ENCODE results near the gene EIF4A2. TPM values are rescaled to one million over a fixed set of nuclear protein-coding genes. Genes with fewer than 3 reads are reported as not detected.

The EIF4A2 gene
- total RNA-seq, 1 experiment from 2014 or later: 219 TPM

DNA sequence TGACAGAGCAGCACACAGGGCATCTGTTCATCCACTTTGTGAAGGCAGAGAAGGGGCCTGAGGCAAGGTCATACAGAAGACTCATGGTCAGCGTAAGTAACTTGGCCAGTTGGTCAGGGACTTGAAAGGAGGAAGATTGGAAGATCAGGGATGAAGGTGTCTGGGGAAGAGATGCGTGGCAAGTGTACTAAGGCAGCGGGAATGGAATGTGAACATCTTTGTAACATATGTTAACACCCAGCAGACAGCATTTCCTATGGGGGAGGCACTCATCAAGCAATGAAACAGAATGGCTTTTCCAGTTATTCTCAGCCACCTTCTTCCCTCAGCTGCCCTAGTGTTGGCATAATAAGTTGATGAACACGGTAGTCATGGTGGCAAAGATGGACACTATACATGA, 30.7 kb downstream of the EIF4A2 start:
- DNase-seq (ENCODE audit: low read depth, low spot score): no peak
- H3K9me3 ChIP-seq (ENCODE audit: control insufficient read depth, insufficient read depth, low read depth, low read length): no peaks in the 10 kb centered on the region
- H3K4me1 ChIP-seq (ENCODE audit: control insufficient read depth, insufficient read depth, low read length): no peaks in the 10 kb centered on the region
- CTCF ChIA-PET: no interaction called here
- no peaks in the 10 kb centered on the region for H3K36me3 ChIP-seq (ENCODE audit: control insufficient read depth, insufficient read depth, low read length)
- ATAC-seq: 0 out of 2 replicates have a peak, but pooled peaks have one; percentile 10
- H3K4me3 ChIP-seq (ENCODE audit: low read depth in 2 of 2, low read length in 2 of 2): no peak overlapping the region
- H3K27ac ChIP-seq (ENCODE audit: low read length): no peak overlapping the region
- TF ChIP-seq TCF7L2 (IDR thresholded peaks at IDR 0.05; ENCODE audit: low read depth, low read length) (no peak), POLR2AphosphoS5 (IDR thresholded peaks at IDR 0.05; ENCODE audit: low read depth, low read length) (no peak), SIN3A (IDR thresholded peaks at IDR 0.05; ENCODE audit: borderline replicate concordance, insufficient read depth, low read depth, low read length) (no peak)
- peaks cover 3% of the 10 kb centered on the region; the same call in 1 of the 2 replicates for H3K27me3 ChIP-seq (ENCODE audit: control insufficient read depth, insufficient read depth, low read length)
- in situ Hi-C loops (cut with HindIII; ENCODE audit: low pct_unique_long_range_greater_than_20kb, low sequenced_read_pairs) (no loop called here), intact Hi-C loops (cut with micrococcal nuclease; ENCODE audit: unreplicated experiment) (no loop called here)
- POLR2A ChIA-PET: no interaction called here
- no TSS peak for BruUV-seq (replicated peaks)

DNA sequence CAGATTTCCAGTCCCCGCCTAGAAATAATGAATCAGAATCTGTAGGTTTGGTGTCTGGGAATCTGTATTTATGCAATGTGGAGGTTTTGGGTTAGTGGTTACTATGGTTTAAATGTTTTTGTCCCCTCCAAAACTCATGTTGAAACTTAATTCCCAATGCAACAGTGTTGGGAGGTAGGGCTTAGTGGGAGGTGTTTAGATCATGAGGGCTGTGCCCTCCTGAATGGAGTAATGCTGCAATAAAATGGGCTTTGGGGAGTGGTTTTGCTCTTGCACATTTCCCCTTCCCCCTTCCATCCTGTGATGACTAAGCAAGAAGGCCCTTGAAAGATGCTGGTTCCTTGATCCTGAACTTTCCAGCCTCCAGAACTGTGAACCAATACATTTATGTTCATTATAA, 32.1 kb downstream of the EIF4A2 start:
- Histone ChIP-seq H3K36me3 (ENCODE audit: control insufficient read depth, insufficient read depth, low read length) (no peaks in the 10 kb centered on the region), H3K9me3 (ENCODE audit: control insufficient read depth, insufficient read depth, low read depth, low read length) (no peaks in the 10 kb centered on the region), H3K27me3 (ENCODE audit: control insufficient read depth, insufficient read depth, low read length) (peaks cover 3% of the 10 kb centered on the region; the same call in 1 of the 2 replicates), H3K4me3 (ENCODE audit: low read depth in 2 of 2, low read length in 2 of 2) (no peak overlapping the region), H3K27ac (ENCODE audit: low read length) (no peak overlapping the region), H3K4me1 (ENCODE audit: control insufficient read depth, insufficient read depth, low read length) (no peaks in the 10 kb centered on the region)
- no peak for TF ChIP-seq TCF7L2 (IDR thresholded peaks at IDR 0.05; ENCODE audit: low read depth, low read length)
- no peak for TF ChIP-seq SIN3A (IDR thresholded peaks at IDR 0.05; ENCODE audit: borderline replicate concordance, insufficient read depth, low read depth, low read length)
- TF ChIP-seq POLR2AphosphoS5 (IDR thresholded peaks at IDR 0.05; ENCODE audit: low read depth, low read length): no peak
- TF ChIP-seq, protein P1, sequence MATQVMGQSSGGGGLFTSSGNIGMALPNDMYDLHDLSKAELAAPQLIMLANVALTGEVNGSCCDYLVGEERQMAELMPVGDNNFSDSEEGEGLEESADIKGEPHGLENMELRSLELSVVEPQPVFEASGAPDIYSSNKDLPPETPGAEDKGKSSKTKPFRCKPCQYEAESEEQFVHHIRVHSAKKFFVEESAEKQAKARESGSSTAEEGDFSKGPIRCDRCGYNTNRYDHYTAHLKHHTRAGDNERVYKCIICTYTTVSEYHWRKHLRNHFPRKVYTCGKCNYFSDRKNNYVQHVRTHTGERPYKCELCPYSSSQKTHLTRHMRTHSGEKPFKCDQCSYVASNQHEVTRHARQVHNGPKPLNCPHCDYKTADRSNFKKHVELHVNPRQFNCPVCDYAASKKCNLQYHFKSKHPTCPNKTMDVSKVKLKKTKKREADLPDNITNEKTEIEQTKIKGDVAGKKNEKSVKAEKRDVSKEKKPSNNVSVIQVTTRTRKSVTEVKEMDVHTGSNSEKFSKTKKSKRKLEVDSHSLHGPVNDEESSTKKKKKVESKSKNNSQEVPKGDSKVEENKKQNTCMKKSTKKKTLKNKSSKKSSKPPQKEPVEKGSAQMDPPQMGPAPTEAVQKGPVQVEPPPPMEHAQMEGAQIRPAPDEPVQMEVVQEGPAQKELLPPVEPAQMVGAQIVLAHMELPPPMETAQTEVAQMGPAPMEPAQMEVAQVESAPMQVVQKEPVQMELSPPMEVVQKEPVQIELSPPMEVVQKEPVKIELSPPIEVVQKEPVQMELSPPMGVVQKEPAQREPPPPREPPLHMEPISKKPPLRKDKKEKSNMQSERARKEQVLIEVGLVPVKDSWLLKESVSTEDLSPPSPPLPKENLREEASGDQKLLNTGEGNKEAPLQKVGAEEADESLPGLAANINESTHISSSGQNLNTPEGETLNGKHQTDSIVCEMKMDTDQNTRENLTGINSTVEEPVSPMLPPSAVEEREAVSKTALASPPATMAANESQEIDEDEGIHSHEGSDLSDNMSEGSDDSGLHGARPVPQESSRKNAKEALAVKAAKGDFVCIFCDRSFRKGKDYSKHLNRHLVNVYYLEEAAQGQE (IDR thresholded peaks at IDR 0.05; ENCODE audit: insufficient read depth in 1 of 2, low read depth in 2 of 2, low read length in 1 of 2): no peak
- TF ChIP-seq, protein P2, sequence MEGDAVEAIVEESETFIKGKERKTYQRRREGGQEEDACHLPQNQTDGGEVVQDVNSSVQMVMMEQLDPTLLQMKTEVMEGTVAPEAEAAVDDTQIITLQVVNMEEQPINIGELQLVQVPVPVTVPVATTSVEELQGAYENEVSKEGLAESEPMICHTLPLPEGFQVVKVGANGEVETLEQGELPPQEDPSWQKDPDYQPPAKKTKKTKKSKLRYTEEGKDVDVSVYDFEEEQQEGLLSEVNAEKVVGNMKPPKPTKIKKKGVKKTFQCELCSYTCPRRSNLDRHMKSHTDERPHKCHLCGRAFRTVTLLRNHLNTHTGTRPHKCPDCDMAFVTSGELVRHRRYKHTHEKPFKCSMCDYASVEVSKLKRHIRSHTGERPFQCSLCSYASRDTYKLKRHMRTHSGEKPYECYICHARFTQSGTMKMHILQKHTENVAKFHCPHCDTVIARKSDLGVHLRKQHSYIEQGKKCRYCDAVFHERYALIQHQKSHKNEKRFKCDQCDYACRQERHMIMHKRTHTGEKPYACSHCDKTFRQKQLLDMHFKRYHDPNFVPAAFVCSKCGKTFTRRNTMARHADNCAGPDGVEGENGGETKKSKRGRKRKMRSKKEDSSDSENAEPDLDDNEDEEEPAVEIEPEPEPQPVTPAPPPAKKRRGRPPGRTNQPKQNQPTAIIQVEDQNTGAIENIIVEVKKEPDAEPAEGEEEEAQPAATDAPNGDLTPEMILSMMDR (IDR thresholded peaks at IDR 0.05): no peak
- CTCF ChIA-PET: interaction anchor here (0.6 kb wide), 1 partner anchor 1701 kb away, joined by 6 read pairs; no protein-coding TSS in a partner anchor
- intact Hi-C loops (cut with micrococcal nuclease; ENCODE audit: unreplicated experiment) (no loop called here), in situ Hi-C loops (cut with HindIII; ENCODE audit: low pct_unique_long_range_greater_than_20kb, low sequenced_read_pairs) (no loop called here)
- POLR2A ChIA-PET: interaction anchor here (0.6 kb wide), 1 partner anchor 48 kb away, joined by 7 read pairs; no protein-coding TSS in a partner anchor
- no TSS peak for BruUV-seq (replicated peaks)
- ATAC-seq: no peak
- DNase-seq (ENCODE audit: low read depth, low spot score): no peak

DNA sequence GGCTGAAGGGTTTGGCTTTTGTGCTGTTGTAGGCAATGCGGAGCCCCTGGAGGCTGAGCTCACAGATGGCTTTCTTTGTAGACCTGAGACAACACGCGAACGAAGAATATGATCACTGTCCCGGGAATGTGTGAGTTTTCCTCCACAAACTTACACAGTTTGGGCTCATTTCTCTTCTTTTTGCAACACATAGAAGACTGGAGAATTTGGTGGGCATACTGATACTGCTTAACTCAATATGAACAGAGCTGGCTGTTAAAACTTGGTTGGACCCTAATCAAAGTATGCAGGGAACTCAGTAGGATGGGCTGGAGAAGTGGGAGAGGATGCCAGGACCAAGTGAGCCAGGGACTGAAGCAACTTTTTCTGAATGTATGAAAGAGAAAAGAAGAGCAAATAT, 35.1 kb downstream of the EIF4A2 start:
- TF ChIP-seq, protein P1 (IDR thresholded peaks at IDR 0.05; ENCODE audit: insufficient read depth in 1 of 2, low read depth in 2 of 2, low read length in 1 of 2): no peak
- TF ChIP-seq TCF7L2 (IDR thresholded peaks at IDR 0.05; ENCODE audit: low read depth, low read length) (no peak), POLR2AphosphoS5 (IDR thresholded peaks at IDR 0.05; ENCODE audit: low read depth, low read length) (no peak), SIN3A (IDR thresholded peaks at IDR 0.05; ENCODE audit: borderline replicate concordance, insufficient read depth, low read depth, low read length) (no peak)
- TF ChIP-seq, protein P2 (IDR thresholded peaks at IDR 0.05): no peak
- in situ Hi-C loops (cut with HindIII; ENCODE audit: low pct_unique_long_range_greater_than_20kb, low sequenced_read_pairs) (no loop called here), intact Hi-C loops (cut with micrococcal nuclease; ENCODE audit: unreplicated experiment) (no loop called here)
- Histone ChIP-seq H3K36me3 (ENCODE audit: control insufficient read depth, insufficient read depth, low read length) (no peaks in the 10 kb centered on the region), H3K4me1 (ENCODE audit: control insufficient read depth, insufficient read depth, low read length) (no peaks in the 10 kb centered on the region), H3K9me3 (ENCODE audit: control insufficient read depth, insufficient read depth, low read depth, low read length) (no peaks in the 10 kb centered on the region), H3K27me3 (ENCODE audit: control insufficient read depth, insufficient read depth, low read length) (peaks cover under 1% of the 10 kb centered on the region; the same call in 1 of the 2 replicates), H3K4me3 (ENCODE audit: low read depth in 2 of 2, low read length in 2 of 2) (no peak overlapping the region), H3K27ac (ENCODE audit: low read length) (no peak overlapping the region)
- ATAC-seq (no peak), DNase-seq (ENCODE audit: low read depth, low spot score) (no peak)
- no TSS peak for BruUV-seq (replicated peaks)
- CTCF ChIA-PET: no interaction called here
- POLR2A ChIA-PET: no interaction called here

Data from Panc1 (cell line).